Caco-2 (cell line): ENCODE data around the gene TUBG1. TPM values are rescaled to one million over a fixed set of nuclear protein-coding genes. Genes with fewer than 3 reads are reported as not detected.
"Not testable (repeated sequence)": the region's sequence is repeated elsewhere in the genome, so short reads cannot be mapped to it uniquely, and the experiment has no call there.

ENCODE experiments used
- BruUV-seq: library from RNA; stranded (reverse); fragments of 400-500 nt; replicated peaks from 2 replicates; lab custom pipeline; 2021; lab: Mats Ljungman, UMichigan
- CTCF ChIA-PET: fragments of 300-600 bp; sonication (Branson Sonifier 250); formaldehyde crosslinking; loops from one replicate; lab custom pipeline; 2022; ENCODE audit warnings: antibody characterized with exemption; lab: Charles Lee
- POLR2A ChIA-PET: fragments of 300-600 bp; sonication (Branson Sonifier 250); formaldehyde crosslinking; loops from one replicate; lab custom pipeline; 2022; ENCODE audit warnings: antibody characterized with exemption; lab: Charles Lee
- DNase-seq, 2 experiments: peaks; one replicate each; pipeline versions ENCODE4 v3.0.0 to v3.0.0-alpha.2; 2020 to 2022
- H3K27me3 ChIP-seq: replicated peaks from 2 replicates; pipeline ENCODE4 v1.6.0; 2011; ENCODE audit warnings: low read length; ENCODE audit not compliant: control insufficient read depth, insufficient read depth
- H3K36me3 ChIP-seq: 2 replicates; pipeline ENCODE4 v1.5.1; 2011; ENCODE audit warnings: low read length; ENCODE audit not compliant: control insufficient read depth, insufficient read depth
- H3K4me1 ChIP-seq: fragments of 250-450 bp; sonication (Bioruptor Pico); 2 replicates; pipeline ENCODE4 v1.5.1; 2020; ENCODE audit warnings: mild to moderate bottlenecking
- H3K4me3 ChIP-seq: 2 replicates; pipeline ENCODE4 v1.5.1; 2011; ENCODE audit warnings: low read depth, mild to moderate bottlenecking, control low read depth, low read length
- H3K9me3 ChIP-seq: fragments of 250-450 bp; sonication (Bioruptor Pico); 2 replicates; pipeline ENCODE4 v1.5.1; 2020; ENCODE audit warnings: mild to moderate bottlenecking, moderate library complexity
- H3K27ac Mint-ChIP-seq: one replicate; pipeline ENCODE4 v1.8.0; 2022; ENCODE audit warnings: mixed read lengths; ENCODE audit not compliant: unreplicated experiment
- H3K27me3 Mint-ChIP-seq: one replicate; pipeline ENCODE4 v1.8.0; 2022; ENCODE audit warnings: mixed read lengths; ENCODE audit not compliant: insufficient read depth, unreplicated experiment
- H3K36me3 Mint-ChIP-seq: one replicate; pipeline ENCODE4 v1.8.0; 2022; ENCODE audit warnings: mild to moderate bottlenecking, mixed read lengths; ENCODE audit not compliant: insufficient read depth, unreplicated experiment
- H3K4me1 Mint-ChIP-seq: one replicate; pipeline ENCODE4 v1.8.0; 2022; ENCODE audit warnings: low read depth, mixed read lengths; ENCODE audit not compliant: unreplicated experiment
- H3K4me3 Mint-ChIP-seq: one replicate; pipeline ENCODE4 v1.8.0; 2022; ENCODE audit warnings: mild to moderate bottlenecking, moderate library complexity, mixed read lengths; ENCODE audit not compliant: unreplicated experiment
- H3K9me3 Mint-ChIP-seq: one replicate; pipeline ENCODE4 v1.8.0; 2022; ENCODE audit warnings: mixed read lengths; ENCODE audit not compliant: unreplicated experiment
- CTCF ChIP-seq, 2 experiments: fragments of 200-600 bp in 1 of 2; IDR thresholded peaks; 1 replicate in 1 of 2; 2 replicates in 1 of 2; pipeline versions ENCODE4 v1.5.1 to v1.8.0; 2011 to 2022; ENCODE audit warnings: antibody characterized with exemption in 1 of 2, control low read depth in 1 of 2, inconsistent platforms in 1 of 2, low read depth in 1 of 2, low read length in 1 of 2, mild to moderate bottlenecking in 1 of 2, moderate library complexity in 1 of 2; ENCODE audit not compliant: insufficient read depth in 1 of 2, severe bottlenecking in 1 of 2, unreplicated experiment in 1 of 2
- intact Hi-C: fragments of 100-400 bp; cut with micrococcal nuclease; formaldehyde crosslinking; loops from one replicate; pipeline ENCODE4 v1.10.0; 2022; ENCODE audit not compliant: unreplicated experiment
- total RNA-seq: library from RNA; stranded (reverse); gene quantifications from 2 replicates; pipeline ENCODE4 v1.2.3, GENCODE V29; 2022

Gene TUBG1
- total RNA-seq, 1 experiment from 2014 or later: 108 TPM

- H3K27me3 Mint-ChIP-seq: no peaks in the 10 kb centered on the region
- peak overlapping the region; percentile 70 for H3K4me3 ChIP-seq
- H3K36me3 ChIP-seq: no peaks in the 10 kb centered on the region
- no peak for DNase-seq
- H3K4me1 Mint-ChIP-seq: peaks cover 13% of the 10 kb centered on the region
- H3K4me1 ChIP-seq: peaks cover 6% of the 10 kb centered on the region; the same call in 1 of the 2 replicates
- ChIA-PET CTCF (interaction anchor here (0.6 to 3.3 kb wide), 11 partner anchors 8 to 390 kb away, joined by 3 to 37 read pairs (median 4); partner anchors contain the start of genes BECN1, PLEKHH3, PSMC3IP and RPL27), POLR2A (interaction anchor here (0.6 to 3.2 kb wide), 17 partner anchors 10 to 690 kb away, joined by 3 to 26 read pairs (median 5); partner anchors contain the start of genes EZH1, PLEKHH3, PSMC3IP and RPL27)
- peaks cover 22% of the 10 kb centered on the region for H3K36me3 Mint-ChIP-seq
- H3K4me3 Mint-ChIP-seq: peak overlapping the region; percentile 90
- H3K27ac Mint-ChIP-seq: peak overlapping the region; percentile 77
- BruUV-seq: no TSS peak
- no peak for TF ChIP-seq CTCF (IDR thresholded peaks at IDR 0.05; ENCODE audit: insufficient read depth in 1 of 2, low read depth in 1 of 2, low read length in 1 of 2, severe bottlenecking in 1 of 2, unreplicated experiment in 1 of 2)
- H3K9me3 ChIP-seq: no peaks in the 10 kb centered on the region
- intact Hi-C loops: loop anchor here (1.0 to 2.0 kb wide), 2 partner anchors 30 to 69 kb away; no protein-coding TSS in a partner anchor
- no peaks in the 10 kb centered on the region for H3K27me3 ChIP-seq
- no peaks in the 10 kb centered on the region for H3K9me3 Mint-ChIP-seq
These were observed 940 bp upstream of the TUBG1 start for GRCh38 chr17:42608305-42609181.

- peak overlapping the region; percentile 72 for H3K4me3 ChIP-seq
- Mint-ChIP-seq H3K4me3 (peak overlapping the region; percentile 90), H3K27ac (peak overlapping the region; percentile 77), H3K36me3 (peaks cover 33% of the 10 kb centered on the region), H3K4me1 (peaks cover 11% of the 10 kb centered on the region)
- intact Hi-C loops: loop anchor here (1.0 to 2.0 kb wide), 2 partner anchors 31 to 67 kb away; no protein-coding TSS in a partner anchor
- peak in 1 of 2 experiments; percentile 48 for DNase-seq
- H3K9me3 Mint-ChIP-seq, H3K9me3 ChIP-seq, H3K36me3 ChIP-seq, H3K27me3 Mint-ChIP-seq, H3K4me1 ChIP-seq, H3K27me3 ChIP-seq: not testable (repeated sequence)
- POLR2A ChIA-PET: interaction anchor here (0.6 to 3.2 kb wide), 14 partner anchors 8 to 759 kb away, joined by 3 to 26 read pairs (median 5); partner anchors contain the start of genes CAVIN1, PLEKHH3, PSMC3IP and STAT3
- CTCF ChIA-PET: interaction anchor here (0.6 to 3.3 kb wide), 12 partner anchors 8 to 388 kb away, joined by 3 to 37 read pairs (median 4); partner anchors contain the start of genes BECN1, PLEKHH3, PSMC3IP and RPL27
- BruUV-seq: TSS peak; percentile 65
These were observed 625 bp downstream of the TUBG1 start for GRCh38 chr17:42609814-42610801.

- H3K9me3 Mint-ChIP-seq: no peaks in the 10 kb centered on the region
- H3K4me3 Mint-ChIP-seq: no peak overlapping the region
- no peak overlapping the region for H3K4me3 ChIP-seq
- POLR2A ChIA-PET: interaction anchor here (0.6 kb wide), 1 partner anchor 15 kb away, joined by 3 read pairs; no protein-coding TSS in a partner anchor
- no TSS peak for BruUV-seq
- no peaks in the 10 kb centered on the region for H3K4me1 Mint-ChIP-seq
- intact Hi-C loops: no loop called here
- TF ChIP-seq CTCF (IDR thresholded peaks at IDR 0.05; ENCODE audit: insufficient read depth in 1 of 2, low read depth in 1 of 2, low read length in 1 of 2, severe bottlenecking in 1 of 2, unreplicated experiment in 1 of 2): no peak
- peaks cover 6% of the 10 kb centered on the region; the same call in 1 of the 2 replicates for H3K4me1 ChIP-seq
- no peak for DNase-seq
- H3K27ac Mint-ChIP-seq: no peak overlapping the region
- CTCF ChIA-PET: no interaction called here
- H3K27me3 Mint-ChIP-seq: no peaks in the 10 kb centered on the region
- no peaks in the 10 kb centered on the region for H3K27me3 ChIP-seq
- H3K36me3 ChIP-seq: no peaks in the 10 kb centered on the region
- no peaks in the 10 kb centered on the region for H3K9me3 ChIP-seq
- H3K36me3 Mint-ChIP-seq: peaks cover 41% of the 10 kb centered on the region
These were observed 2.5 kb downstream of the TUBG1 start for GRCh38 chr17:42612013-42612412.
